SK-N-MC (cell line): ENCODE data around the gene PRR18.

Experiments used
- EZH2 ChIP-seq: fragments of 200-600 bp; sonication (generic); IDR thresholded peaks from one replicate; pipeline ENCODE4 v1.6.1; 2017; ENCODE audit warnings: antibody characterized with exemption
- FOXP2 ChIP-seq: optimal IDR thresholded peaks from 2 replicates; pipeline ENCODE3; 2011; ENCODE audit warnings: mild to moderate bottlenecking, moderate library complexity; ENCODE audit not compliant: insufficient read depth; ENCODE audit errors: extremely low read length, control extremely low read depth
- POLR2AphosphoS5 ChIP-seq: IDR thresholded peaks from 2 replicates; pipeline ENCODE4 v1.6.1; 2012; ENCODE audit warnings: mild to moderate bottlenecking, low read depth, low read length, borderline replicate concordance

- no peak for TF ChIP-seq POLR2AphosphoS5
- no peak for TF ChIP-seq FOXP2
- no peak for TF ChIP-seq EZH2
Measured at GRCh38 chr6:166277892-166278578, 30.2 kb downstream of the PRR18 start.
